Right atrium auricular region (tissue), 2 donors: ENCODE results near the gene GSTM5. TPM values are rescaled to one million over a fixed set of nuclear protein-coding genes. Genes with fewer than 3 reads are reported as not detected.

Source experiments
- total RNA-seq, 2 donors: library from RNA; depleted of rRNA; stranded (reverse); fragments of >200 nt; gene quantifications; one replicate each; pipeline ENCODE4 v1.1.0, GENCODE V29; 2016

Gene GSTM5
- total RNA-seq, 2 donors from 2014 or later, result 2.8 to 3.6 TPM

Other genes starting within 250 kb of the GSTM5 start
- gene SYPL2, start 245.7 kb upstream of the GSTM5 start, total RNA-seq, result 1 to 10 TPM; 4.7 to 9.6 TPM
- gene ATXN7L2, start 228.3 kb upstream of the GSTM5 start, total RNA-seq, result 1 to 10 TPM; 2.4 to 3.5 TPM
- 1 to 10 TPM; 2.6 to 6.9 TPM for gene CYB561D1, start 218.2 kb upstream of the GSTM5 start, total RNA-seq
- 10 to 100 TPM; 11.0 to 15.1 TPM for gene AMIGO1, start 202.5 kb upstream of the GSTM5 start, total RNA-seq
- gene GPR61, start 172.4 kb upstream of the GSTM5 start, total RNA-seq, result under 1 TPM; 0.11 to 0.16 TPM
- gene GNAI3, start 163.6 kb upstream of the GSTM5 start, total RNA-seq, result 1 to 10 TPM; 2.6 to 2.8 TPM
- gene GNAT2, start 92.6 kb upstream of the GSTM5 start, total RNA-seq, result under 1 TPM in 1 of 2 donors, not detected in 1; 0.59 TPM
- gene AMPD2, start 92.4 kb upstream of the GSTM5 start, total RNA-seq, result 10 to 100 TPM; 16.1 to 17.9 TPM
- 10 to 100 TPM; 24.6 to 52.6 TPM for gene GSTM4, start 56.2 kb upstream of the GSTM5 start, total RNA-seq
- 10 to 100 TPM; 31.7 to 53.8 TPM for gene GSTM2, start 44.2 kb upstream of the GSTM5 start, total RNA-seq
- gene GSTM1, start 24.4 kb upstream of the GSTM5 start, total RNA-seq, result 10 to 100 TPM in 1 of 2 donors, not detected in 1; 21.6 TPM
- gene GSTM3, start 28.8 kb downstream of the GSTM5 start, total RNA-seq, result 100 to 1,000 TPM; 121 to 197 TPM
- under 1 TPM in 1 of 2 donors, not detected in 1; 0.19 TPM for gene EPS8L3, start 51.7 kb downstream of the GSTM5 start, total RNA-seq
- 10 to 100 TPM; 31.4 to 48.4 TPM for gene CSF1, start 198.6 kb downstream of the GSTM5 start, total RNA-seq